GM20000 (cell line): ENCODE measurements around the gene PIN1.

Experiments used
- DNase-seq: peaks from one replicate; pipeline ENCODE4 v3.0.0; 2012; ENCODE audit warnings: low spot score
- CTCF ChIP-seq: IDR thresholded peaks from 2 replicates; pipeline ENCODE4 v1.5.1; 2012; ENCODE audit warnings: mild to moderate bottlenecking, control low read depth; ENCODE audit errors: extremely low read depth, missing control alignments

The PIN1 gene

GRCh38 chr19:9878511-9879196, 43.5 kb downstream of the PIN1 start:
- no peak for DNase-seq
- no peak for TF ChIP-seq CTCF

GRCh38 chr19:9881720-9882119, 46.6 kb downstream of the PIN1 start:
- TF ChIP-seq CTCF: no peak
- DNase-seq: no peak

GRCh38 chr19:9883231-9883758, 48.2 kb downstream of the PIN1 start:
- TF ChIP-seq CTCF: no peak
- DNase-seq: no peak

GRCh38 chr19:9883764-9884163, 48.6 kb downstream of the PIN1 start:
- DNase-seq: no peak
- TF ChIP-seq CTCF: no peak

GRCh38 chr19:9885077-9885552, 50.0 kb downstream of the PIN1 start:
- DNase-seq: no peak
- TF ChIP-seq CTCF: no peak

GRCh38 chr19:9891609-9892373, 56.7 kb downstream of the PIN1 start:
- no peak for DNase-seq
- no peak for TF ChIP-seq CTCF
